ENCODE results near the gene NOL9. TPM values are rescaled to one million over a fixed set of nuclear protein-coding genes. Genes with fewer than 3 reads are reported as not detected.

The NOL9 gene
- total RNA-seq, 1 experiment from 2014 or later = 25.5 TPM

DNA sequence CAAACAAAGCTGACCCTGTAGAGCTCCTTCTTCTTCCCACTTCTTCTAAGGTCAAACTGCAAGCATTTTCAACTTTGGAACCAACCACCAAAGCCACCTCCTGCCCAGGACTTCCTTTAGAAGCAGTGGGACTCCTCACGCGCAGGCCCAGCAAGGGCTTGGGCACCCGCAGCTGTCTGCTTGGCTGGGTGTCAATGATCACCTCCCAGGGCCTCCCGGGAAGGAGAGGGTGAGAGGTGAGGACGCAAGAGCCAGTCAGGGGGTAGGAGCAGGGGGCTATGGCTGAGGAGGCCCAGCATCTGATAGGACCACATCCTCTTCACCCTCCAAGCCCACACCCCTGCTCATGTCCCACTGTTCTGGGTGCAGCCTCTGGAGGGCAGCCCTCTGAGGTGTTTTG, 38.1 kb upstream of the NOL9 start:
- no peak for DNase-seq (ENCODE audit: low read depth)
- in situ Hi-C loops (cut with HindIII; ENCODE audit: low pct_unique_long_range_greater_than_20kb, low sequenced_read_pairs) = no loop called here

GRCh38 chr1:6591644-6592043, 37.3 kb upstream of the NOL9 start:
- no peak for DNase-seq (ENCODE audit: low read depth)
- in situ Hi-C loops (cut with HindIII; ENCODE audit: low pct_unique_long_range_greater_than_20kb, low sequenced_read_pairs) = no loop called here

- in situ Hi-C loops (cut with HindIII; ENCODE audit: low pct_unique_long_range_greater_than_20kb, low sequenced_read_pairs) = no loop called here
Observed at GRCh38 chr1:6591222-6591621, 36.9 kb upstream of the NOL9 start.

GRCh38 chr1:6590046-6590445, 35.7 kb upstream of the NOL9 start:
- no peak for DNase-seq (ENCODE audit: low read depth)
- in situ Hi-C loops (cut with HindIII; ENCODE audit: low pct_unique_long_range_greater_than_20kb, low sequenced_read_pairs) = no loop called here

More at GRCh38 chr1:6591222-6591621, 36.9 kb upstream of the NOL9 start:
- DNase-seq (ENCODE audit: low read depth) = no peak

- in situ Hi-C loops (cut with HindIII; ENCODE audit: low pct_unique_long_range_greater_than_20kb, low sequenced_read_pairs) = no loop called here
- DNase-seq (ENCODE audit: low read depth) = no peak
Observed at GRCh38 chr1:6588893-6589520, 34.7 kb upstream of the NOL9 start.

- no peak for DNase-seq (ENCODE audit: low read depth)
- in situ Hi-C loops (cut with HindIII; ENCODE audit: low pct_unique_long_range_greater_than_20kb, low sequenced_read_pairs) = no loop called here
Observed at GRCh38 chr1:6588128-6588892, 34.0 kb upstream of the NOL9 start.

DNA sequence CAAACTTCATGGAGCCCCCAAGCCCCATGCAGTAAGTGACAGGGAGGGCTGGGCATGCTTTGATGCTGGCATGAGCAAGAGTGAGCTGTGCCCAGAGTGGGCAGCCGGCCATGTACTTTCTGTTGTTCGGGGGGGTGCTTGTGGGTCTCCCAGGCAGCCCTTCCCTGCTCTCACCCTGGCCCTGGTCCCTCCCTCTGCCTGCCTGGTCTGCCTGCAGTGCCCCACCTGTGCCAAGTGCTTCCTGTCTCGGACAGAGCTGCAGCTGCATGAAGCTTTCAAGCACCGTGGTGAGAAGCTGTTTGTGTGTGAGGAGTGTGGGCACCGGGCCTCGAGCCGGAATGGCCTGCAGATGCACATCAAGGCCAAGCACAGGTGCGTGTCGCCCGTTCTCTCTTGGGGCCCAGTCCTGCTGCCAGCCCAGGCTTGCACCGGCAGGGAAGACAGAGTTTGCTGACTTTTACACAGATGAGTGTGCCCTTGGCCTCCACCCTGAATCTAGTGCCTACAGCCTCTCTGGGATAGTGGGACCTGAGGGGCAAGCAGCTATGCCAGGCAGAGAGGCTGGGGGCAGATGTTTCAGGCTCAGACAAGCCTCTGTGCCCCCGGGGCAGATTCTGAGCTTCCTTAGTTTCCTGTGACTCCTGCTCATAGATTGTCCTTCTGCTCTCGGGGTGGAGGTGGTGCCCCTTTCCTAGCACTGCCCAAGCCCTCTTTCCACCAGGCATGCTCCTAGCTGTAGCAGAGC, 33.1 kb upstream of the NOL9 start:
- in situ Hi-C loops (cut with HindIII; ENCODE audit: low pct_unique_long_range_greater_than_20kb, low sequenced_read_pairs) = no loop called here
- no peak for DNase-seq (ENCODE audit: low read depth)

DNA sequence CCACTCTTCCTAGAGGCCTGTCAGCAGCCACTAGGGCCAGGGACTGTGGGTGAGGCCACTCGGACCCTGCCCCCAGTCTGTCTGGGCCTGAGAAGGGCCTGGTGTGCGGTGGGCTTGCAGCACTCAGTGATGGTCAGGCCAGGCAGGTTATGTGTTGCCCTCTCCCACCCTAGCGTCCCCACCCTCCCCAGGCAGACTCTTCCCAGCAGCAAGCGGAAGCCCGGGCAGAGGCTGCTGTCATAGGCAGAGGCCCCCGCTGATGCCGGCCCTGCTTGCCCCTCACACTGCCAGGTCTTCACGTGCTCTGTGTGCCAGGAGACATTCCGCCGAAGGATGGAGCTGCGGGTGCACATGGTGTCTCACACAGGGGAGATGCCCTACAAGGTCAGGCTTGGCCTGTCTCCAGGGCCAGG, 32.1 kb upstream of the NOL9 start:
- DNase-seq (ENCODE audit: low read depth) = no peak
- in situ Hi-C loops (cut with HindIII; ENCODE audit: low pct_unique_long_range_greater_than_20kb, low sequenced_read_pairs) = no loop called here

DNA sequence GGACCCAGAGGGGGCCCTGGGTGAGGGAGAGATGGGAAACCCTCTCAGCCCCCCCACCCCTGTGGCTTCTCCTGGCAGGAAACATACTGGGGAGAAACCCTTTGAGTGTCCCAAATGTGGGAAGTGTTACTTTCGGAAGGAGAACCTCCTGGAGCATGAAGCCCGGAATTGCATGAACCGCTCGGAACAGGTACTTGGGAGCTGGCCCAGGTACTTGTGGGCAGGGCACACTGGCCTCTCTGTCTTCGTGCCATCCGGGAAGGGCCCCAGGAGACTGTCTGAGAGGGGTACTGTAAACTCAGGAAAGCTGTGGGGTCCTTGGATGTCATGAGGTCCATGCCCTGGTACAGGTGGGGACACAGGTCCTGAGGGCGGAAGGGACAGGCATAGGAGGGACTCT, 31.5 kb upstream of the NOL9 start:
- in situ Hi-C loops (cut with HindIII; ENCODE audit: low pct_unique_long_range_greater_than_20kb, low sequenced_read_pairs) = no loop called here
- no peak for DNase-seq (ENCODE audit: low read depth)

DNA sequence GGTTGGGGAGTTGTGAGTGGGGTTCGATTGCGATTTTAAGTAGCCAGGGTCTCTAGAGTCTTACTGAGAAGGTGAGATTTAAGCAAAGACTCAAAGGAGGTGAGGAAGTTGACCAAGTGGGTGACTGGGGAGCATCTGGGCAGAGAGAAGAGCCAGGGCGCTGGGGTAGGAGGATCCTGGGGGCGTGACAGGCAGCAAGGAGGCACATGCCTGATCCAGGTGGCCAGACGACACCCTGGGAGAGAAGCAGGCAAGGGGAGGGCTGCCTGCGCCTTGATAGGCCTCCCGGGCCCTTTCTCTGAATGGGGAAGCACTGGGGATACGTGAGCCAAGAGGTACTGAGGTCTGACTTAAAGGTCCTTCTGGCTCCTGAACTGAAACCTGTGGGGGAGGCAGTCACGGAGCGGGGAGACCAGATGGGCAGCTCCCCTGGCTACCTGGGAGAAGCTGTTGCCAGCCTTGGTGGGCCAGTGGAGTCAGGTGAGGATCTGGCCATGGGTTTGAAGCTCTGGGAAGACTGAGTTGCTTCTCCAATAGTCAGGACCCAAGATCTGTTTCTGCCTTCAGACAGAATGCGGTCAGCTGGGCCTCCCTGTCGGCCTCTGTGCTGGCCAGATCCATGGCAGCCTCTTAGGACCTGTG, 30.9 kb upstream of the NOL9 start:
- DNase-seq (ENCODE audit: low read depth) = no peak
- in situ Hi-C loops (cut with HindIII; ENCODE audit: low pct_unique_long_range_greater_than_20kb, low sequenced_read_pairs) = no loop called here

- DNase-seq (ENCODE audit: low read depth) = no peak
- in situ Hi-C loops (cut with HindIII; ENCODE audit: low pct_unique_long_range_greater_than_20kb, low sequenced_read_pairs) = no loop called here
Observed at GRCh38 chr1:6584126-6585080, 30.1 kb upstream of the NOL9 start.

DNA sequence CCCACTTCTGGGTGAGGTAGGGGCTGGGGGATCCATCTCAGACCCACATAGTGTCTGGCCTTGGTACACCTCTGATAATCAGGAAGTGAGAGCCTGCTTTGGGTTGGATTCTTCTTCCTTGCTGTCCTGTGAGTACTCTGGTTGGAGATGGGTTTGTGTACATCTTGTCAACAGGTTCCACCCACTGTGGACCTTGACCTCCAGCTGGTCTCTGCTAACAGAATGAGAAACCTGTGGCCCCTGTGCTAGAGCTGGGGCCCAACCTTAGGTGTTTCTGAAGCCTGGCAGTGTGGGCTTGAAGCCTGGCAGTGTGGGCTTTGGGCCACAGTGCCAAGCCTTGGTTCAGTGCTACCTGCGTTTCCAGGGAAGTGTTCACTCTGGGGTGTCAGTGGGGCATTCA, 28.1 kb upstream of the NOL9 start:
- in situ Hi-C loops (cut with HindIII; ENCODE audit: low pct_unique_long_range_greater_than_20kb, low sequenced_read_pairs) = no loop called here
- DNase-seq (ENCODE audit: low read depth) = no peak

GRCh38 chr1:6581561-6582305, 27.4 kb upstream of the NOL9 start:
- DNase-seq (ENCODE audit: low read depth) = no peak
- in situ Hi-C loops (cut with HindIII; ENCODE audit: low pct_unique_long_range_greater_than_20kb, low sequenced_read_pairs) = no loop called here

GRCh38 chr1:6580593-6581409, 26.5 kb upstream of the NOL9 start:
- DNase-seq (ENCODE audit: low read depth) = no peak
- in situ Hi-C loops (cut with HindIII; ENCODE audit: low pct_unique_long_range_greater_than_20kb, low sequenced_read_pairs) = no loop called here

DNA sequence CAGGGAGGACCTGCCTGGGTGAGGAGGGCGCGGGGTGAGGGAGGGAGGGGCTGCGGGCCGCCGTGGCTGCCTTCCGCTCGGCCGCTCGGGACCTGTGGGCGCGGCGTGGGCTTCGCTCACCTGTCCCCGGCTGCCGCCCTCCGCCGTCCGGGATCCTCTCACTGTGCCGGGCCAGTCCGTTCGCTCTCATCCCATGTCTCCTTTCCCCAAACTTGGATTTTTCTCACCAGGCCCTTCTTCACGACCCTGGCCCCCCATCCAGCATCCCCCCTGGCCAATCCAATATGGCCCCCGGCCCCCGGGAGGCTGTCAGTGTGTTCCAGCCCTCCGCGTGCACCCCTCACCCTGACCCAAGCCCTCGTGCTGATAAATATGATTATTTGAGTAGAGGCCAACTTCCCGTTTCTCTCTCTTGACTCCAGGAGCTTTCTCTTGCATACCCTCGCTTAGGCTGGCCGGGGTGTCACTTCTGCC, 25.8 kb upstream of the NOL9 start:
- DNase-seq (ENCODE audit: low read depth) = no peak
- in situ Hi-C loops (cut with HindIII; ENCODE audit: low pct_unique_long_range_greater_than_20kb, low sequenced_read_pairs) = no loop called here

GRCh38 chr1:6579374-6580118, 25.2 kb upstream of the NOL9 start, which contains the start of gene ZBTB48:
Gene ZBTB48, plus strand, starts transcription at chr1:6579994. Its CDS starts 616 bp downstream, at chr1:6580610.
- in situ Hi-C loops (cut with HindIII; ENCODE audit: low pct_unique_long_range_greater_than_20kb, low sequenced_read_pairs) = no loop called here

More at GRCh38 chr1:6579374-6580118, 25.2 kb upstream of the NOL9 start, which contains the start of gene ZBTB48:
- DNase-seq (ENCODE audit: low read depth) = peak; percentile 93

All from Caki2 (cell line).